Daoy (cell line): ENCODE results near the gene WDR1. TPM values are rescaled to one million over a fixed set of nuclear protein-coding genes. Genes with fewer than 3 reads are reported as not detected.

Source experiments
- DNase-seq: peaks from one replicate; pipeline ENCODE4 v3.0.0-alpha.2; 2015; ENCODE audit warnings: low read depth
- total RNA-seq: library from RNA; depleted of rRNA; stranded (reverse); fragments of >200 nt; shearing (Covaris generic); gene quantifications from 2 replicates; pipeline ENCODE4 v1.2.3, GENCODE V29; 2014

The WDR1 gene
- total RNA-seq, 1 experiment from 2014 or later, result 394 TPM

GRCh38 chr4:10085828-10086505 is 30.6 kb downstream of the WDR1 start:
- DNase-seq, result no peak

GRCh38 chr4:10085386-10085785 is 31.2 kb downstream of the WDR1 start:
- DNase-seq, result no peak

- no peak for DNase-seq
Measured at GRCh38 chr4:10084651-10085358, 31.8 kb downstream of the WDR1 start.

GRCh38 chr4:10083861-10084641 is 32.5 kb downstream of the WDR1 start:
- DNase-seq, result no peak

GRCh38 chr4:10083331-10083771 is 33.2 kb downstream of the WDR1 start:
- DNase-seq, result no peak

- no peak for DNase-seq
Measured at GRCh38 chr4:10082459-10083272, 33.9 kb downstream of the WDR1 start.

GRCh38 chr4:10082047-10082446 is 34.6 kb downstream of the WDR1 start:
- DNase-seq, result no peak

GRCh38 chr4:10081218-10081606 is 35.4 kb downstream of the WDR1 start:
- DNase-seq, result no peak

GRCh38 chr4:10080589-10081217 is 35.9 kb downstream of the WDR1 start:
- DNase-seq, result no peak

GRCh38 chr4:10079912-10080588 is 36.5 kb downstream of the WDR1 start:
- DNase-seq, result no peak

GRCh38 chr4:10079256-10079655 is 37.3 kb downstream of the WDR1 start:
- no peak for DNase-seq

GRCh38 chr4:10078481-10079233 is 37.9 kb downstream of the WDR1 start:
- no peak for DNase-seq

GRCh38 chr4:10077483-10078335 is 38.9 kb downstream of the WDR1 start:
- no peak for DNase-seq

- no peak for DNase-seq
Measured at GRCh38 chr4:10077076-10077475, 39.5 kb downstream of the WDR1 start.

GRCh38 chr4:10075953-10076391 is 40.6 kb downstream of the WDR1 start:
- DNase-seq, result no peak

- DNase-seq, result no peak
Measured at GRCh38 chr4:10075158-10075863, 41.3 kb downstream of the WDR1 start.

- DNase-seq, result peak; percentile 63
Measured at GRCh38 chr4:10074767-10075105, 41.9 kb downstream of the WDR1 start.

GRCh38 chr4:10074076-10074766 is 42.4 kb downstream of the WDR1 start:
- no peak for DNase-seq
